ENCODE results near the gene STXBP1.

DNA sequence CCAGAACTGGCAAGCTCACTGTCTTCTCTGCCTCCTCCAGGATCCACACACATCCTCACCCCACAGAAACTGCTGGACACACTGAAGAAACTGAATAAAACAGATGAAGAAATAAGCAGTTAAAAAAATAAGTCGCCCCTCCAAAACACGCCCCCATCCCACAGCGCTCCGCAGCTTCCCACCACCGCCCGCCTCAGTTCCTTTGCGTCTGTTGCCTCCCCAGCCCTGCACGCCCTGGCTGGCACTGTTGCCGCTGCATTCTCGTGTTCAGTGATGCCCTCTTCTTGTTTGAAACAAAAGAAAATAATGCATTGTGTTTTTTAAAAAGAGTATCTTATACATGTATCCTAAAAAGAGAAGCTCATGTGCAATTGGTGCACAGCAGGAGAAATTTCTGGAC is 78.7 kb downstream of the STXBP1 start:
- TF ChIP-seq, protein P1, sequence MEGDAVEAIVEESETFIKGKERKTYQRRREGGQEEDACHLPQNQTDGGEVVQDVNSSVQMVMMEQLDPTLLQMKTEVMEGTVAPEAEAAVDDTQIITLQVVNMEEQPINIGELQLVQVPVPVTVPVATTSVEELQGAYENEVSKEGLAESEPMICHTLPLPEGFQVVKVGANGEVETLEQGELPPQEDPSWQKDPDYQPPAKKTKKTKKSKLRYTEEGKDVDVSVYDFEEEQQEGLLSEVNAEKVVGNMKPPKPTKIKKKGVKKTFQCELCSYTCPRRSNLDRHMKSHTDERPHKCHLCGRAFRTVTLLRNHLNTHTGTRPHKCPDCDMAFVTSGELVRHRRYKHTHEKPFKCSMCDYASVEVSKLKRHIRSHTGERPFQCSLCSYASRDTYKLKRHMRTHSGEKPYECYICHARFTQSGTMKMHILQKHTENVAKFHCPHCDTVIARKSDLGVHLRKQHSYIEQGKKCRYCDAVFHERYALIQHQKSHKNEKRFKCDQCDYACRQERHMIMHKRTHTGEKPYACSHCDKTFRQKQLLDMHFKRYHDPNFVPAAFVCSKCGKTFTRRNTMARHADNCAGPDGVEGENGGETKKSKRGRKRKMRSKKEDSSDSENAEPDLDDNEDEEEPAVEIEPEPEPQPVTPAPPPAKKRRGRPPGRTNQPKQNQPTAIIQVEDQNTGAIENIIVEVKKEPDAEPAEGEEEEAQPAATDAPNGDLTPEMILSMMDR (conservative IDR thresholded peaks at IDR 0.05), result no peak
- no peak for TF ChIP-seq EZH2 (IDR thresholded peaks at IDR 0.05; ENCODE audit: low read depth)
